Putamen (tissue), 1 donor: ENCODE results near the gene GCN1.

Source experiments
- DNase-seq: peaks from one replicate; pipeline ENCODE4 v3.0.0-alpha.2; 2016; ENCODE audit warnings: low spot score

The GCN1 gene

DNA sequence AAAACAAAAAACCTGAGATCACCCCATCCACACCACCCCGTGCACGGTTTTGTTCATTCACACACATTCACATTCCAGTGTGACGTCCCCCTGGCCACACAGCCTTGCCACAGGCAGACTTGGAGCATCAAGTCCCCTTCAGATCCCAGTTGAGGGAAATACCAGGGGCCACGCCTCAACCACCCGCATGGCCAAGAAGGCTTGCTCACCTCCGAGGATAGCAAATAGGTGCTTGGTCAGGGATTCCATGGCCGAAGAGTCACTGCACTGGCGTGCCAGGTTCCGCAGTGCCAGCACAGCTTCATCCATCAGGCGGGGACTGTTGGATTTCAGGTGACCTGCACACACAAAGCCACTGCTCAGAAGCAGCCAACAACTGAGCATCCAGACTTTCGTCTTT, 19.0 kb downstream of the GCN1 start:
- no peak for DNase-seq

DNA sequence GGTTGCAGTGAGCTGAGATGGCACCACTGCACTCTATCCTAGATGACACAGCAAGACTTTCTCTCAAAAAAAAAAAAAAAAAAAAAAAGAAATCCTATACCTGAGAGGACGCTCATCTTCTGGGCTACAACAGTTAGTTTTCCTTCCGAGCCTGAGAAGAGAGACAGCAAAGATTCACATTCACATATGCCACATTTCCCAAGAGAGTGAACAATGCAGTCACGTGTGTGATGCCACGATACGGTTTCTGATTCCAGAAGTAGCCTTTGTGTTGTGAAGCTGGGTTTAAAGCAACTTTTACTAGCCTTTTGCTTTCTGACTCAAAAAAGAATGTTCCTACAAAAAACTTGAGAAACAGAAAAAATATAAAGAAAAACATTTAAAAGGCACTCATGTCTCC, 19.5 kb downstream of the GCN1 start:
- DNase-seq = no peak

DNA sequence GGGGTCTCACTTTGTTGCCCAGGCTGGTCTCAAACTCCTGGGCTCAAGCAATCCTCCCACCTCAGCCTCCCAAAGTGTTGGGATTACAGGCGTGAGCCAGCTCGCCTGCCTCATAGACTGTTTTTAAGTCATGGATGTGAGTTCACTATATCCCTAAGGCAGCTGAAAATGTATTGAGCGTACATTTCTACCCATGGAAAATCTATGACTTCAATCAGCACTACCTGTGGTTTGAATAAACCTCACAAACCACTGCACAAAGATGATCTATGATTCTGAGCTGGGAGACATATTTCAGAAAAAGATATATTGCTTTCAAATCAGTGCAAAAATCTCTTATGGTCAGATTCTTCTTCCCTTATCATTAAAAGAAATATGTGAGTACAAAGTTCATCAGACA, 22.5 kb downstream of the GCN1 start:
- no peak for DNase-seq

DNA sequence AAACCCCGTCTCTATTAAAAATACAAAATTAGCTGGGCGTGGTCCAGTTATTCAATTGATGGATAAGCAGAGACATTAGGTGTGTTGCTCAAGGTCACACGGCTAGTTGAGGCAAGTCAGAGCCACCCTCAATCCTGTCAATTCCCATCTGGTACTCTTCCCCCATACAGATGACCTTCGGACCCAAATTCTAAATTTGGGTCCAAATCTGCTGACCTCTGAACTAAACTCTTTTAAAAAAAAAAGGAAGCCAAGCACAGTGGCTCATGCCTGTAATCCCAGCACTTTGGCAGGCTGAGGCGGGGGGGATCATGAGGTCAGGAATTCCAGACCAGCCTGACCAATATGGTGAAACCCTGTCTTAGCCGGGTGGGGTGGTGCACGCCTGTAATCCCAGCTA, 23.9 kb downstream of the GCN1 start:
- no peak for DNase-seq

DNA sequence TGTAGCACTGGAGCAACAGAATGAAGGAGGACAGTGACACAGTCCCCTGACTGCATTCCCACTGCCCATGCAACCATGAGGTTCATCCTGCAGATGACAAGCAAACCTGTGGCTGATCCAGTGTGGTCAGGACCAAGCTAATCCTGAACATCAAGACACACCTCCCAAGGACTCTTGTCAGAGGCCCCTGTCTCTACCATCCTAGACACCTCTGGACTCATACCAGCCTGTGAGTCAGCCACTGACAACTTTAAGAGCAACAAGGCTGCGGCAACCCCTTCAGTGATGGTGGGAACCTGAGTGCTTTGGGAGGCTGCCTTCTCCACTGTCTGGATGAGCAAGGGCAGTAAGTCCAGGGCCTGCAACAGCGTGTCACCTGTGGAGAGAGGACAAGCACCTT, 24.6 kb downstream of the GCN1 start:
- DNase-seq = no peak

DNA sequence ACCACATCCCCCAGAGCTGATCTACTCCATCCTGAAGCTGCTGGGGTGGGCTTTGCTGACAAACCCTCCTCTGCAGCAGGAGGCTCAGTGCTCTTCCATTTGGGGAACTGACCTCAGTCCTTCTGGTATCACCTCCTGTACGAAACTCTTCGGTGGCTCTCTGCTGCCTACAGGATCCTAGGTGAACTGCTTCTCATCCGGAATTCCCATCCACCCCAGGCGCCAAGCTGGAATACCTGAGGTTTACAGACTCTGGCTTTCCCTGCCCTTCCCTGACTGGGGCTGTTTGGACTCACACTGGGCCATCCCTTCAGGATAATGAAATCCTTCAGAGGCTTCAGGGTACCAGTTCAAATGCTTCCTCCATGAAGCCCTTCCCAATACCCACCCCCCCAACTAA, 26.2 kb downstream of the GCN1 start:
- DNase-seq = no peak

DNA sequence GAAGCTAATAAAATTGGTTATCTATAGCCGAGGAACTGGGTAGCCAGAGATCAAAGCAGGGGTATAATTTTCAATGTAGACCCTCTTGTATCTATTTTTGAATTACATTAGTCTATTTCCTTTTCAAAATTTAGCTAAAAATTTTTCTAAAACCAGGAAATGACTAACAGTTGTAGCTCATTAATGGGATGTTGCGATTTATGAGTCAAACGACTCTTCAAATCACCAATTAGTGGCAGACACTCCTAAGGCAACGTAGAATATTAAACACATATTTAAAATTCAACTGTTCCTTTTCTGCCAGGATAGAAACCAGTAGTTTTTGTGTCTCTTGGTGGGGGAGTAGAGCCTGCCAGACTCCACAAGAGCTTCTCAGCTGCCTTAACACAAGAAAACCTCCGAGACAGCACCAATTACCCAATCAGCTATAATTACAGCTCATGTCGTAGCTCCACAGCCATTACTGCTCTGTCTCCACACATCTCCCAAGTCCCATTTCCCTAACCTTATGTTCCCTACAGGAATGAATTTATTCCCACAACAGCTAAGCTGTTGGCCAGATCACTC, 26.9 kb downstream of the GCN1 start:
- peak; percentile 70 for DNase-seq

DNA sequence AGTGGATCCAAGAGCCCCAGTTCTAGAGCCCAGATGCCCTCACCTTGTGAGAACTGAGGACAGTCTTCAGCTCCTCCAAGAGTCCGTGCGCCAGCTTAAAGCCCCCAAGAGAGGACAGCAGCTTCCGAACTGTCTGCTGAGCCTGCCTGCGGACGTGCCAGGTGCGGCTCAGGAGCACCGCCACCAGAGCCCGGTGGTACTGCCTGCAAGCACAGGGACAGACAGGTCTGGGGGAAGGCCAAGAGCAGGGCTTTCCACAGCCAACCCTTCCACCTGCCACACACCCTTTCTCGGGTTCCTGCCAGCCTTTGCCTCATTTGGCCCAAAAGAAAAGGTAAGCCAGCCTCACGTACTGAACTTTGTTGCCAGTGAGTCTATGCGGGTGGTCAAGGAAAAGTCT, 30.2 kb downstream of the GCN1 start:
- DNase-seq = no peak

DNA sequence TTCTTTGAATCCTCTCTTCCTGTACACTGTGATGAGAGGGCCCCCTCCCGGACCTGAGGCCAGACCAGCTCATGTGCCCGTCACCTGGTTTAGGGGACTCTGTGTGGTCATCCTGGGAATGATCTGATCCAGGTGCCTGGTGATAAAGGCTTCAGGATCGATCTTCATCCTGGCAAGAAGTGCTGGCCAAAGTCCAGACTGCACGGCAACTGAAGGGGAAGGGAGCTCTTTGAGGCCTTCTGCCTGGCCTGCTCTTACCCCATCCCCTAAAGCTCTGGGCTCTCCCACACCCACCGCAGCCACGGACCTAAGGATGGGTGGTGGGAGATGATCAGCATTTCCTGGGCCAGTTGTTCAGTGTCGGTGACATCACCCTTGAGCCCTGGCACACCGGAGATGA, 31.8 kb downstream of the GCN1 start:
- DNase-seq = no peak

DNA sequence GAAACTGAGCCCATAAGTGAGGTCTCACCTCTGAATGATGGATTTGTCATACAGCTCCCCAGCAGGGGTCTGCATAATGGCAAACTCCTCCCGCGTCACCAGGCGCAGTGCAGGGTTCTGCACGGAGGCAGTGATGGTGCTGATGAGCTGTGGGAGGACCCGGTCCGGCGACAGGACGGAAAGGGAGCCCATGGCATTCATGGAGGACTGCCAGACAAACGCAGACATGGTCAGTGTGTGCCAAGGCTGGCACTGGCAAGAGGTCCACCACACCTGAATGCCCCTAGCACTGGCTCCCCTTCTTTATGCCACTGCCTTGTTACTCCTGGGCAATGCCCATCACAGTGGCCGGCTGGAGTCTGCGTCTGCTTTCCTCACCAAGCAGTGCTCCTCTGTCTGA, 32.7 kb downstream of the GCN1 start:
- no peak for DNase-seq

DNA sequence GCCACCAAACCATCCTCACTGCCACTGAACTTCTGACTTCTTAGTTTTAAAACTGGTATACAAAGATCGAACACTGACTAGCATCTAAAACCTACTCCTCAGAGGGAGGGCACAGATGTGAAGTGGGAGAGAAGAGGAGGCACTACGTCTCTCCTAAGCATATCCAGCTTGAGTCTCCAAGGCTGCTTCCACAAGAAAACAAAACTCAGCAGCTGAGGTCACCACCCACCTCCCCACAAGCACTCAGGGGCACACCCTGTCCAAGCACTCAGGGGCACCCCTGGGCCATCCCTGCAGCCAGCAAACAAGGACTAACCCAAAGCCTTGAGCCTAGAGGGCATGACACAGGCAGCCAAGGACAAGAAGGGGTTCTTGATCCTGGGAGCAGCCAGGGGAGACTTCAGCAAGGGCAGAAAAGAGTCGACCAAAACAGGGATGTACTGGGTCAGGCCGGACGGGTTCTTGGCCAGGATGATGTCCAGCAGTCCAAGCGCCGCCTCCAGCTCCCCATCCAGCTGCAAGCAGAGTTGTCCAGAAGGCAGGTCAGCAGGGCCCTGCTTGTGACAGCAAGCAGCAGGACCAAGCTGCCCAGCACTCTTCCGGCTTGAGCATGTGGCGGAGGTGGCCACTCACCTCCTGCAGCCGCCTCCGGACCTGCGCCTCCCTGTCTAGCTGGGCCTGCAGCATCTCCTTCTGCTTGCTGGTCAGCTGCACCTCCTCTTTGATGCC, 34.8 kb downstream of the GCN1 start:
- DNase-seq = no peak

DNA sequence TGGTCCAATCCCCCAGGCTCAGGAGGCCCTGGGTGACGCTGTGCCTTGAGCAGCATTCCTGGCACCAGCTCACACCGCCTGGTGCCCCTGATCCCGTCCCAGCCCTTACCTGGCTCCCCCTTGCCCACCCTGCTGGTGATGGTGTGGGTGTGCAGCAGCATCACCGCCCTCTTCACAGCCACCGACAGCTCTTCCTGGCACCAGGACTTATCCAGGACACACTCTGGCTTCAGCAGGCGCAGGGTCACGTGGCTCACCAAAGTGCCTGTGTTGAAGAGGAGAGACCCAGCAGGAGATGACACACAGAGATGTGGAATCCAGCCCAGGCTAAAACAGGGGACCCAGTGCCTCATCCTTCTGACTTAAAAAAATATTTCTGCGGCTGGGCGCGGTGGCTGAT, 36.2 kb downstream of the GCN1 start:
- no peak for DNase-seq

DNA sequence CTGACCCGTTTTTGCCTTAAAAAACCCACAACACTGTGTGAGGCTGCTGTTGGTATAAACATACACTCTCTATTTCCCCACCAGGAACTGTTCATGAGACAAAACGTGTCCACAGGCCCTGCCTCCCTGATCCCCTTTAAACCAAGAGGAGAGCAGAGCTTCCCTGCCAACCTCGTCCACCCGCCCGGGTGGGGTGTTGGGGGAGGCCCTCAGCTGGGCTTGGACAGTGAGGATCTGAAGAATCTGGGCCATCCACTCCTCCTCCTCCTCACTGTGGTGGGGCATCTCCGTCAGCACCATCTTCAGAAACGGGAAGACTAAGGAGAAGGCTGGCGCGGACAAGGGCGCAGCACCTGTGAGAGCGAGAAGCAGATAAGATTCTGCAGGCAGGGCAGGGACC, 36.8 kb downstream of the GCN1 start:
- DNase-seq = no peak

DNA sequence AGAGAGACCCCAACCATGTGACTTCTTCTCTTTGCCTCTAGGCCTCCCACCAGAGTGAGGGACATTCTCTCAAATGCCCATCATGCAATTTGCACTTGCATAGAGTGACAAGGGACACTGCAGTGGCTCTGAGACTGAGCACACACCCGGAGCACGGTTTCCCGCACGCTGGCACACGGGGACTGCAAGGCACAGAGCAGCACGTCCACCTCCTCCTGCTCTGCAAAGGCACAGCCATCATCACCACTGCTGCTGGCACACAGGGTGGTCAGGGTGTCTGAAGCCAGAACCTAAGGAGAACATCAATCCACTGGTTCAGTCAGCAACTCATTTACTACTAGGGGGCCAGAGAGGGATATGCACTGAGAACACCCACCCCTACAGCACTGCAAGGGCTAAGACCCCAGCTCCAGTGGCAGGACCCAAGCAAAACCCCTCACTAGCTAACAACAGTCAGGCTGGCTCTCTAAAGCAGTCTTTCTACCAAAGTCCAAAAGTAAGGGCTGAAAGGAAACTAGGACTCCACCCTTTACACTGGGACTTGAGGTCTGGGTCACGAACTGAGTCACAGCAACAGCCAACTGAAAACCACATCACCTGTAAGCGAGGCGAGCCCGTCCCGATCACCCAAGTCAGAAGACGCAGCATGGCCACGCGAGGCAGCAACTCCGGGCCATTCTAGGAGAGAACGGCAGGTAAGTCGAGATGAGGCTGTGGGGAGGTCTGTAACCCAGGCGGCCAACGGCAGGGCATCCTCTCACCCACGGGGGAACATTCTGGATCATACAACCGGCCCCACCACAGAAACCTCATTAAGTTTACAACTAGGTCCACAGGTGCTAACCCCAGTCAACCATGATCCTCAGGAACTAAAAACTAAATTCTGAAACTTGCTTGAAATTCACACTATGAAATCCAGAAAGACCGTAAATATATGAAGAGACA, 37.9 kb downstream of the GCN1 start:
- DNase-seq = no peak

DNA sequence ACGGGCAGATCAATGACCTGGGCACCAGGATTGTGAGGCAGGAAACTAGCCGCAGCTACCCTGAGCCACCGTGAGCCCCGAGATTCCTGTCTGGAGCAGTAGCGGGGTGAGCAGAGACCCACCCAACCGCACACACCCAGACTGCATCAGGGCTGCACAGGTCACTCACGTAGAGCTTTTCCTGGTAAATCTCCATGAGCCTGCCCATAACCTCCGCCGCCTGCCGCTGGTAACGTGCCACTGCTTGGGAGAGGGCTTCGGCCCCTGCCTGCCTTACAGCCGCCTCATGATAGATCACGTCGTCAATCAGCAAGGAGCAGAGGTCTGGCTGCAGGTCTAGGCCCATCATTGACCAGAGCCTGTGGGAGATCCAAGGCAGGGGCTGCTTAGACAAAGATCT, 39.4 kb downstream of the GCN1 start:
- no peak for DNase-seq

DNA sequence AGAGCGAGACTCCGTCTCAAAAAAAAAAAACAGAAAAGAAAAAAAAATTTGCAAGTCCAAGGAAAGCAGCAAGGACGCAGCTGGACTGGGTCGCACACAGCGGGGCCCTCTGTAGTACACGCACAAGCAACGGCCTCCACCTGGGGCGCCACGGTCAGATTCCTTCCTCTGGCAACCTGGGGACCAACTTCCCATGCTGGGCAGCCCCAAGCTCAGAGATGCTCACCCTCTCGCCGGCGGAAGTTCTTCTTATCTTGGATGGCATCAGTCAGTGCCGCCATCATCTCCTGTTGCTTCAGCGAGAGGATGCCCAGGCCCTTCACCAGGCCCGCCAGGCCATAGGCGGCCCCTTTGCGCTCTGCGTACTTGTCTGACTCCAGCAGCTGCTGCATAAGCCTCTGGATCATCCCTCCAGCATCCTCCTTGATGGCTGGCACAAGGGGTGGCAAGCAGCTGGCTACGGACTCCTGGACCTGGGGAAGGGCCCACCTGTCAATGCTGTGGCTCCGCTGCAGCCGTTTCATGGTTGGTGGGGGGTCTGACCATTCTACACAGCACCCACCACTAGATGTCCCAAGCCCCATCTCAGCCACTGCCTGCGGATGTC, 43.5 kb downstream of the GCN1 start:
- DNase-seq = no peak

DNA sequence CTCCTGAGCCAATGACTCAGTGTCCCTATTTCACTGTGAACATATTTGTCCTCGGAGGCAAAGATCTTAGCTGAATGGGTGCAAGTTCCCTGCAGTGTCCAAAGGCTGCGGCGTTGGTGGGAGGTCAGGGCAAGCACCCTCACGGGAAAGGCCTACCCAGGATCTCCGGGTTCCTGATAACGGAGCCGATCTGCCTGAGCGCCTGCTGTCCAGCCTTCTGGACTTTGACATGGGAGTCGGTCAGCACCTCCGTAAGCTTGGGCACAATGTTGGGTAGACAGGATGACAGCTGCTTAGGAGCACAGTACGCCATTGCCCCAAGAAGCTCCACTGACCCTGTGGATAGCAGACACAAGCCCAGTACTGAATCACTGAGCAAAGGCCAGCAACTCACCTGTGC, 46.5 kb downstream of the GCN1 start:
- DNase-seq = no peak

DNA sequence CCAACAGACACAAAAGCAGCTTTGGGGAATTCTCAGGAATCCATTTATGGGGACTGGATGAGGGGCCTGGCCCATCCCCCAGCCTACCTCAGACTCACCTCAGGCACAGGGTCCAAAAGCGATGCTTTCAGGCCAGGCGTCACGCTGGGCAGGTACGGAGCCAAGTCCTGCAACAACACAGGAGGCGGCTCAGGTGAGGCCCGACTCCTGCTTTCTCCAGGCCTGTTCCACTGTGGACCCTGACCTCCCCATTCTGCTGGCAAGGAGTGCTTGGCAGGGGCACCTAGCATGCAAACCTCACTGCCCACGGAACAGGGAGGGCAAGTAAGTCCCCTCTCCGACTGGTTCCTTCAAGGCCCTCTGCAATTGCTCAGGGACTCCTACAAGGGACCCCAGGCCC, 49.4 kb downstream of the GCN1 start:
- DNase-seq = no peak

DNA sequence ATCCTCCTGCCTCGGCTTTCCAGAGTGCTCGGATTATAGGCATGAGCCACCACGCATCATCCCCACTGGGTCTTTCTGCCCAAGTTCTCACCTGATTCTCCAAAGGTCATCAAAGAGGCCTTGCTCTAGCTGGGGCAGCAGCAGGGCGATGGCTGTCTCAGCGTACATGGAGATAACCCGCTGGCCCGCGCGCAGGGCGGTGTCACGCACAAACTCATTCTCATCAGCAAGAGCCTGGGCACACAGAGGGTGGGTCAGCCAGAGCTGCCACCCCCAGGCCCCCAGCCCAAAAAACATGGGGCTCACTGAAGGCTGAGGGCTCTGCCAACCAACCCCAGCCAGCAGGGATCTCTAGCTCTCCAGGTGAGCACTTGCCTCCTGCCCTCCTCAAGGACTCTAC, 50.3 kb downstream of the GCN1 start:
- no peak for DNase-seq

DNA sequence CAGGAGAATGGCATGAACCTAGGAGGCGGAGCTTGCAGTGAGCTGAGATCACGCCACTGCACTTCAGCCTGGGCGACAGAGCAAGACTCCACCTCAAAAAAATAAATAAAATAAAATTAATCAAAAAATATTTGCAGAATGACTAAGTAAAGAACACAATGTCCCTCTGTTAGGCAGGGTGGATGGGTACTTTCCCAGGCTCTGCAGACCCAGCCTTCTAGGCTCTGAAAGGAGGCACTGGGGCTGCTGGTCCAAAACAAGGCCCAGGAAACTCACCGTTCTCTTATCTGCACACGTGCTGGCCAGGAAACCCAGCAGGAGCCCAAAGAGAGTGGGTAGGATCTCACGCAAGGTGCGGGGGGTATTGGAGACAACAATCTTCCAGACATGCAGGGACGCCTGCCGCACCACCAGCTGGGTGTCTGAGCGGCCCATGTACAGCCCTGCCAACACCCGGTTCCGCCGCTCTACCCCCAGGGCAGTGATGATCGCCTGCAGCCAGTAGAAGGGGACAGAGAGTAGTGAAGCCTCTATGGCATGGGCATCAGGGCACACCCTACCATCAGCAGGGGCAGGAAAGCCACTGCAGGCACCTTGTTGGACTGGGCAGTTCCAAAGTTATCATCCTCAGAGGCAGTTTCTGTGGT, 52.2 kb downstream of the GCN1 start:
- no peak for DNase-seq

DNA sequence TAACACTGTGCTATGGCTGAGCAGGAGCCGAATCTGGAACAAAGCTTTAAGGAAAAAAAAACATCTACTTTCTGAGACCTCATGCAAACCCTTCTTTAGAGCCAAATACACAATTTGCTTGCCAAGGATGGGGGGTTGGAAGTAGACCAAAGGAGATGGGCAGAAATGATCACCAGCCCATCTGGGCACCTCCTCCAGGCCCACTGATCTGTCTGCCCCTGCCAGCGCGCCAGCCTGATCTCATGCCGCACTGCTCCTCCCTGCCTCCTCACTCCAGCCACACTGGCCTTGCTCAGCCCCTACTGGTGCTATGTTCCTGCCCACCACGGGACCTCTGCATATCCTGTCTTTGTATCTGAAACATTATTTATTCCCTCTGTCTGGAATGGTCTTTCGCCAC, 53.2 kb downstream of the GCN1 start:
- no peak for DNase-seq

DNA sequence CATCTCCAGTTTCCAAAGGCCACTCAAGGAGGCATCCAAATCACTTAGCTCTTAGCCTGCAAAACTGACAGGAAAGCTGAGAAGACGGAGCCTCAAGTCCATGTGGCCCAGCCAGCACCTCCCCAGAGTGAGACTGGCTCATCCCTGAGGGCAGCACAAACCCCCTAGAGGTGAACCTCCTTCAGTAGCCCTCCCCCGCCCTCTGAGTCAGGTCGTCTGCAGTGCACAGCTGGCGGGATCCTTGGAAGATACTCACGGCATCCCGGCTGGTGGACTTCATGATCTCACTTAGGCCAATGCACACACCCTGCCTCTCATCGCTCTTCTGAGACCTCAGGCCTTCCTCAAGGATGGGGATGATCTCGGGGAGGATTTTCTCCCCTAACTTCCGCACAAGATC, 53.9 kb downstream of the GCN1 start:
- DNase-seq = no peak
